HepG2 (cell line): ENCODE measurements around the gene MSL2. TPM values are rescaled to one million over a fixed set of nuclear protein-coding genes. Genes with fewer than 3 reads are reported as not detected.

Experiments
- ATF1 ChIP-seq: IDR thresholded peaks from 2 replicates; pipeline ENCODE4 v1.6.1; 2016; ENCODE audit warnings: mild to moderate bottlenecking, control low read depth
- BHLHE40 ChIP-seq: IDR thresholded peaks from 2 replicates; pipeline ENCODE4 v1.6.1; 2011; ENCODE audit warnings: low read length, improper control_type of control experiment
- CEBPZ ChIP-seq: IDR thresholded peaks from 2 replicates; pipeline ENCODE4 v1.6.1; 2012; ENCODE audit warnings: low read length, improper control_type of control experiment
- E2F5 ChIP-seq: sonication (generic); formaldehyde crosslinking; conservative IDR thresholded peaks from 2 replicates; pipeline ENCODE4 v1.4.0; 2020; ENCODE audit warnings: missing genetic modification reagents
- GATAD2A ChIP-seq: IDR thresholded peaks from 2 replicates; pipeline ENCODE4 v1.6.1; 2016
- HMGXB4 ChIP-seq, 2 experiments: sonication (generic) in 1 of 2; formaldehyde crosslinking in 1 of 2; IDR thresholded peaks; 2 replicates each; pipeline versions ENCODE4 v1.4.0 to v1.6.1; 2018 to 2020; ENCODE audit warnings: missing genetic modification reagents in 2 of 2, borderline replicate concordance in 1 of 2, low read depth in 1 of 2, mild to moderate bottlenecking in 1 of 2, missing biosample characterization in 1 of 2
- KLF13 ChIP-seq: sonication (generic); formaldehyde crosslinking; IDR thresholded peaks from 2 replicates; pipeline ENCODE4 v1.4.0; 2020; ENCODE audit warnings: mild to moderate bottlenecking, missing genetic modification reagents
- MAFF ChIP-seq: IDR thresholded peaks from 2 replicates; pipeline ENCODE4 v1.6.1; 2011; ENCODE audit warnings: low read depth, low read length, improper control_type of control experiment
- PHF20 ChIP-seq: sonication (generic); formaldehyde crosslinking; IDR thresholded peaks from 2 replicates; pipeline ENCODE4 v1.5.0; 2020; ENCODE audit warnings: mild to moderate bottlenecking, missing genetic modification reagents
- RFX1 ChIP-seq: fragments of 450-650 bp; IDR thresholded peaks from 2 replicates; pipeline ENCODE4 v1.6.1; 2017
- RFXAP ChIP-seq: sonication (generic); formaldehyde crosslinking; IDR thresholded peaks from 2 replicates; pipeline ENCODE4 v1.4.0; 2020; ENCODE audit warnings: missing genetic modification reagents, borderline replicate concordance
- THAP11 ChIP-seq: IDR thresholded peaks from 2 replicates; pipeline ENCODE4 v1.6.1; 2016; ENCODE audit warnings: missing biosample characterization, missing genetic modification reagents
- ZFP36L1 ChIP-seq: sonication (generic); formaldehyde crosslinking; IDR thresholded peaks from 2 replicates; pipeline ENCODE4 v1.8.0; 2022; ENCODE audit warnings: mild to moderate bottlenecking, missing genetic modification reagents, moderate library complexity
- ZFX ChIP-seq: sonication (generic); formaldehyde crosslinking; IDR thresholded peaks from 2 replicates; pipeline ENCODE4 v1.4.0; 2020; ENCODE audit warnings: mild to moderate bottlenecking, low read depth, missing genetic modification reagents, moderate library complexity
- ZNF205 ChIP-seq: IDR thresholded peaks from 2 replicates; pipeline ENCODE4 v1.6.1; 2018; ENCODE audit warnings: missing biosample characterization, missing genetic modification reagents
- ZNF691 ChIP-seq: sonication (generic); formaldehyde crosslinking; IDR thresholded peaks from 2 replicates; pipeline ENCODE4 v1.4.0; 2020; ENCODE audit warnings: missing genetic modification reagents, low read depth, mild to moderate bottlenecking, borderline replicate concordance
- ZSCAN30 ChIP-seq: sonication (generic); formaldehyde crosslinking; IDR thresholded peaks from 2 replicates; pipeline ENCODE4 v1.5.0; 2020; ENCODE audit warnings: mild to moderate bottlenecking, missing genetic modification reagents
- polyA plus RNA-seq, 8 experiments: library from polyadenylated mRNA; depleted of rRNA in 3 of 8; stranded (reverse) in 7 of 8; unstranded in 1 of 8; fragments of >200 nt; fragmentation: Illumina TruSeq in 4 of 8; extraction: Trizol in 4 of 8; gene quantifications; 2 replicates each; pipeline versions ENCODE4 v1.2.1 to v1.2.3, GENCODE V29; 2011 to 2016; ENCODE audit warnings: low read depth in 4 of 8, missing spikeins in 1 of 8, mixed read lengths in 1 of 8; ENCODE audit not compliant: insufficient read depth in 1 of 8
- total RNA-seq, 5 experiments: library from RNA; depleted of rRNA; stranded (reverse); fragments of >200 nt; fragmentation: Illumina TruSeq; extraction: Trizol; gene quantifications; 2 replicates each; pipeline ENCODE4 v1.2.3, GENCODE V29; 2016; ENCODE audit warnings: low read depth in 1 of 5

The MSL2 gene
- total and polyA plus RNA-seq, 2 of the 13 experiments (the other 11 are each of a cell fraction or from before 2014, with no cell fraction given) = 6.9 to 11.7 TPM

GRCh38 chr3:136195258-136196063 lies 674 bp downstream of the MSL2 start (continued):
- no peak for TF ChIP-seq CEBPZ
- TF ChIP-seq ZNF691 (CRISPR knock-in tag) = peak; percentile 55; the same call in 1 of the 2 replicates
- no peak for TF ChIP-seq ATF1
- TF ChIP-seq ZSCAN30 (CRISPR knock-in tag) = no peak
- 0 out of 2 replicates have a peak, but pooled peaks have one; percentile 4 for TF ChIP-seq BHLHE40
- TF ChIP-seq E2F5 (CRISPR knock-in tag) = 0 out of 2 replicates have a peak, but pooled peaks have one; percentile 14
- TF ChIP-seq THAP11 (CRISPR knock-in tag) = peak; percentile 58; the same call in 1 of the 2 replicates
- TF ChIP-seq HMGXB4 (CRISPR knock-in tag; IDR thresholded peaks at IDR 0.05; ENCODE audit: borderline replicate concordance in 1 of 2, low read depth in 1 of 2) = peak in 1 of 2 experiments; percentile 52; a peak in 1 of 4 replicates
- TF ChIP-seq RFX1 = no peak
- TF ChIP-seq RFXAP = no peak
- TF ChIP-seq GATAD2A = no peak
- TF ChIP-seq KLF13 (CRISPR knock-in tag) = no peak
- no peak for TF ChIP-seq ZNF205 (CRISPR knock-in tag)
- peak; percentile 57 for TF ChIP-seq ZFX (CRISPR knock-in tag)
- peak; percentile 58; the same call in 1 of the 2 replicates for TF ChIP-seq ZFP36L1 (CRISPR knock-in tag)
- TF ChIP-seq MAFF = no peak
- peak; percentile 42; the same call in 1 of the 2 replicates for TF ChIP-seq PHF20 (CRISPR knock-in tag)
